Activated CD4-positive, alpha-beta memory T cell treated with anti-CD3 and anti-CD28 coated beads, Interleukin-2, amount 10 ng/mL, durations not matched to agents 7 days and 5 days (primary cell): ENCODE data around the gene ZNF518B. TPM values are rescaled to one million over a fixed set of nuclear protein-coding genes. Genes with fewer than 3 reads are reported as not detected.
A peak's percentile ranks its signal among the peaks of the same experiment; 100 is the strongest.

Experiments
- CTCF ChIA-PET: fragments of 350-600 bp; sonication (Branson Sonifier 250); formaldehyde crosslinking; loops from one replicate; lab custom pipeline; 2021; ENCODE audit warnings: antibody characterized with exemption, inconsistent platforms; lab: Charles Lee
- POLR2A ChIA-PET: fragments of 350-600 bp; sonication (Branson Sonifier 250); formaldehyde crosslinking; loops from one replicate; lab custom pipeline; 2021; ENCODE audit warnings: antibody characterized with exemption; lab: Charles Lee
- DNase-seq: peaks from one replicate; pipeline ENCODE4 v3.0.0-alpha.2; 2020
- H3K27ac Mint-ChIP-seq: one replicate; pipeline ENCODE4 v1.8.0; 2021; ENCODE audit warnings: mild to moderate bottlenecking, mixed read lengths
- H3K27me3 Mint-ChIP-seq: one replicate; pipeline ENCODE4 v1.8.0; 2021; ENCODE audit warnings: mixed read lengths
- H3K36me3 Mint-ChIP-seq: one replicate; pipeline ENCODE4 v1.8.0; 2021; ENCODE audit warnings: low read depth, mixed read lengths
- H3K4me1 Mint-ChIP-seq: one replicate; pipeline ENCODE4 v1.8.0; 2021; ENCODE audit warnings: mixed read lengths
- H3K4me3 Mint-ChIP-seq: one replicate; pipeline ENCODE4 v1.8.0; 2021; ENCODE audit warnings: mild to moderate bottlenecking, mixed read lengths
- H3K9me3 Mint-ChIP-seq: one replicate; pipeline ENCODE4 v1.8.0; 2021; ENCODE audit warnings: mixed read lengths
- total RNA-seq, 2 experiments: library from RNA; stranded (reverse); gene quantifications; one replicate each; pipeline ENCODE4 v1.2.3, GENCODE V29; 2021

The ZNF518B gene
- total RNA-seq, 2 experiments from 2014 or later: 21.0 to 23.5 TPM

DNA sequence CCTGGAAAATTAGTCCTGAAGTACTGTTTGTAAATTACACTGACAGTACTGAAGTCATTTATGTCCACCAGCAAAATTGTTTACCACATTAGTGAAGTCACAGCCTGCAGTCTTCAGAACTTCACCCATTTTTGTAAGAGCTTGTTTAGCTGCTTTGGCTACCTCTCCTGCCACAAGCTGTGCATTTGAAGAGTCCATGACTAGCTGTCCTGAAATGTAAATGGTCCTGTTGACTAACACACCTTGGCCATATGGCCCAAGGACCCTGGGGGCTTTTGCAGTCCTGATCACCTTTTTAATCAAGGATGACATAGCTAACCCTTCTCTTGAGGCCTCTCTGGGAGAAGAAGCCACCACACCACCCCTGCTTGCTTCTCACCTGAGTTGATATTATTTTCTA, 21.4 kb upstream of the ZNF518B start:
- Mint-ChIP-seq H3K27ac (no peak overlapping the region), H3K9me3 (no peaks in the 10 kb centered on the region), H3K27me3 (peaks cover 3% of the 10 kb centered on the region), H3K4me1 (no peaks in the 10 kb centered on the region), H3K4me3 (no peak overlapping the region), H3K36me3 (no peaks in the 10 kb centered on the region)
- CTCF ChIA-PET: interaction anchor here (1.5 kb wide), 1 partner anchor 17 kb away, joined by 5 read pairs; no protein-coding TSS in a partner anchor
- no peak for DNase-seq
- POLR2A ChIA-PET: no interaction called here

DNA sequence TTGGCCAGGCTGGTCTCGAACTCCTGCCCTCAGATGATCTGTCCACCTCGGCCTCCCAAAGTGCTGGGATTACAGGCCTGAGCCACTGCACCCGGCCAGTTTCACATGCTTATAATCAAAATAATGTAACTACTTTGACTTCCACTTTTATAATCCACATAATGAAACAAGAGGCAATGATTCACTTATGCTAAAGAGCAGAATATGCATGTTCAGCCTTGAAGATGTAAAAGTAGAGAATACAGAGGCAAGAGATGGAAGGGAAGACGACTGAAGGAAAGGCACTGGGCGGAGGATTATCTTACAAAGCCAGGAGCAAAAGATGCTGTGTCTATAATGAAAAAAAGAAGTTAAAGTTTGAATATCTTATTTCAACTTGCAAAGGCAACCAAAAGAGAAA, 13.3 kb upstream of the ZNF518B start:
- H3K27me3 Mint-ChIP-seq: peaks cover 10% of the 10 kb centered on the region
- no peaks in the 10 kb centered on the region for H3K36me3 Mint-ChIP-seq
- ChIA-PET POLR2A (no interaction called here), CTCF (interaction anchor here (3.1 kb wide), 1 partner anchor 9 kb away, joined by 13 read pairs; no protein-coding TSS in a partner anchor)
- no peak for DNase-seq
- no peaks in the 10 kb centered on the region for H3K9me3 Mint-ChIP-seq
- no peak overlapping the region for H3K27ac Mint-ChIP-seq
- H3K4me1 Mint-ChIP-seq: no peaks in the 10 kb centered on the region
- no peak overlapping the region for H3K4me3 Mint-ChIP-seq

GRCh38 chr4:10466161-10466560, 8.9 kb upstream of the ZNF518B start:
- Mint-ChIP-seq H3K4me1 (peaks cover 8% of the 10 kb centered on the region), H3K36me3 (no peaks in the 10 kb centered on the region), H3K9me3 (no peaks in the 10 kb centered on the region), H3K27ac (no peak overlapping the region), H3K4me3 (no peak overlapping the region), H3K27me3 (peaks cover 39% of the 10 kb centered on the region)
- CTCF ChIA-PET: interaction anchor here (1.3 kb wide), 1 partner anchor 308 kb away, joined by 3 read pairs; no protein-coding TSS in a partner anchor
- POLR2A ChIA-PET: interaction anchor here (1.0 kb wide), 1 partner anchor 22 kb away, joined by 3 read pairs; no protein-coding TSS in a partner anchor
- DNase-seq: no peak

DNA sequence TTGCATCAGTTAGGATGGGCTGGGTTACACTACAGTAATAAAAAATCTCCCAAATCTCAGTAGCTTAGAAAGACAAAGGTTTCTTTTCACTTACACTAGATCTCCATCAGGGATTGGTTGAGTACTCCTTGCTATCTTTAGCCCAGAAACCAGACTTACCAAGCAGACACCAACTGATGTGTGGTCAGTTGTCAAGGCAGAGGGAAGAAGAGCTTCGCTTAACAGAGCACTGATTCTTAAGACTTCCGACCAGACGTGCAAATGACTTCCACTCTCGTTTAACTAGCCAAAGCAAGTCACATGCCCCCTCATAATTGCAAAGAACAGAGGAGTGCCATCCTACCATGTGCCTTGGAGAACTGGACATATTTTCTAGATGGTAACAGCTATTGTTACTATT, 5.7 kb upstream of the ZNF518B start:
- Mint-ChIP-seq H3K27me3 (peaks cover 38% of the 10 kb centered on the region), H3K4me1 (peaks cover 17% of the 10 kb centered on the region), H3K36me3 (no peaks in the 10 kb centered on the region), H3K27ac (no peak overlapping the region), H3K9me3 (no peaks in the 10 kb centered on the region), H3K4me3 (no peak overlapping the region)
- ChIA-PET POLR2A (no interaction called here), CTCF (interaction anchor here (0.6 to 2.7 kb wide), 3 partner anchors 11 to 75 kb away, joined by 3 to 8 read pairs (median 4); no protein-coding TSS in a partner anchor)
- DNase-seq: no peak

GRCh38 chr4:10461850-10462400, 4.7 kb upstream of the ZNF518B start:
- Mint-ChIP-seq H3K9me3 (no peaks in the 10 kb centered on the region), H3K4me1 (peaks cover 23% of the 10 kb centered on the region), H3K4me3 (peak overlapping the region; percentile 54), H3K27ac (no peak overlapping the region), H3K36me3 (no peaks in the 10 kb centered on the region), H3K27me3 (peaks cover 35% of the 10 kb centered on the region)
- ChIA-PET POLR2A (interaction anchor here (1.0 to 2.0 kb wide), 3 partner anchors 10 to 303 kb away, joined by 3 to 7 read pairs (median 4); no protein-coding TSS in a partner anchor), CTCF (interaction anchor here (0.7 to 2.7 kb wide), 34 partner anchors 8 to 447 kb away, joined by 3 to 24 read pairs (median 5); no protein-coding TSS in a partner anchor)
- DNase-seq: no peak

GRCh38 chr4:10461091-10461849, 4.0 kb upstream of the ZNF518B start:
- ChIA-PET POLR2A (interaction anchor here (1.0 to 2.0 kb wide), 3 partner anchors 10 to 303 kb away, joined by 3 to 7 read pairs (median 4); no protein-coding TSS in a partner anchor), CTCF (interaction anchor here (0.7 to 2.7 kb wide), 40 partner anchors 8 to 446 kb away, joined by 3 to 24 read pairs (median 5); no protein-coding TSS in a partner anchor)
- Mint-ChIP-seq H3K27ac (no peak overlapping the region), H3K4me1 (peaks cover 26% of the 10 kb centered on the region), H3K36me3 (peaks cover 4% of the 10 kb centered on the region), H3K4me3 (peak overlapping the region; percentile 54), H3K27me3 (peaks cover 32% of the 10 kb centered on the region), H3K9me3 (no peaks in the 10 kb centered on the region)
- DNase-seq: peak; percentile 79

DNA sequence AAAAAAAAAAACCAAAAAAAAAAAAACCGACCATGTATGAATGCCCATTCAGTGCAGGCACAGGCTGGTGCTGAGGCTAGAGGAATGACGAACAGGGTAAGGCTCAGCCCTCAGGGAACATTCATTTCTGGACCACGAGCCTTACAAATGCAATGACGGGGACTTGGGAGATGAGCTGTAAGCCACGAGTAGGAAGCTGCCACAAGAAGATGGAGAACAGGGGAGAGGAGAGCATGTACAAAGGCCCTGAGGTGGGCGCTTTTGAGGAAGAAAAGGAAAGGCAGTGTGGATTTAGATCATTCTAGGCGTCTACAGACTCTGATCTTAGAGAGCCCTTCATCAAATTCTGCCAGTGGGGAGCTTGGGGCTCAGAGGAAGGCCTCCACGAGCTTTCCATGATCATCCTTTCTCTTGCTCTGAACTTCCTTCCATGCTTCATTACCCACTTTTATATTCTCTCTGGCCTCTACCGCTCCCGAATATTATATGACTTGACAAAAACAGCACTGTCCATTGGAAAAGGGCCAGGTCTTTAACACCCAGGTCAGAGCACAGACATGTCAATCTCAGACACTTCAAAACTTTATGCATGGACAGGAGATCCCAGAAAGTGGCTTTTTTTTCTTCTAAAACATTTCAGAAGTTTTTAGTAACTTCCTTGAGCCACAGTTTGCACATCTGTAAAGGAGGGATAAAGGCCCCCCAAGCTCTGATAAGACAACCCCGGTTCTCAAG, 3.3 kb upstream of the ZNF518B start:
- ChIA-PET POLR2A (interaction anchor here (1.0 to 2.0 kb wide), 3 partner anchors 9 to 302 kb away, joined by 3 to 7 read pairs (median 4); no protein-coding TSS in a partner anchor), CTCF (interaction anchor here (0.7 to 2.7 kb wide), 40 partner anchors 7 to 696 kb away, joined by 3 to 24 read pairs (median 5); no protein-coding TSS in a partner anchor)
- DNase-seq: peak; percentile 29
- H3K36me3 Mint-ChIP-seq: peaks cover 6% of the 10 kb centered on the region
- H3K27me3 Mint-ChIP-seq: peaks cover 32% of the 10 kb centered on the region
- peak overlapping the region; percentile 19 for H3K4me3 Mint-ChIP-seq
- H3K27ac Mint-ChIP-seq: no peak overlapping the region
- peaks cover 31% of the 10 kb centered on the region for H3K4me1 Mint-ChIP-seq
- no peaks in the 10 kb centered on the region for H3K9me3 Mint-ChIP-seq

DNA sequence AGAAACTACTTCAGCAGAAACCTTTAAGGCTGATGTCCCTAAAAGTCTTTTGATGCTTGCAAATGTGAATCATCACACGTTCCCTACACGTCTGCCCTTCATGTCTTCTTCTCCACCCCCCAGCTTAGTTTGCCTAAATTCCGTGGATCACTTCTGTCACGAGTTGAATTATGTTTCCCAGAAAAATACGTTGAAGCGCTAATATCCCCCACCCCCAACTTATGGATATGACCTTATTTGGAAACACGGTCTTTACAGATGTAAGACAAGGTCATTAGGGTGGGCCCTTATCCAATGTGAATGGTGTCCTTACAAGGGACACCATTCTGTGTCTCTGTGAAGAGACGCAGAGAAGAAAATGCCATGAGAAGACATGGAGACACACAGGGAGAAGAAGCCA, 2.1 kb upstream of the ZNF518B start:
- POLR2A ChIA-PET: no interaction called here
- CTCF ChIA-PET: interaction anchor here (1.3 to 2.4 kb wide), 2 partner anchors 278 to 298 kb away, joined by 4 to 9 read pairs; no protein-coding TSS in a partner anchor

GRCh38 chr4:10458177-10458576, 951 bp upstream of the ZNF518B start:
- Mint-ChIP-seq H3K36me3 (peaks cover 24% of the 10 kb centered on the region), H3K4me1 (peaks cover 41% of the 10 kb centered on the region), H3K27ac (no peak overlapping the region), H3K27me3 (peaks cover 21% of the 10 kb centered on the region), H3K4me3 (no peak overlapping the region), H3K9me3 (no peaks in the 10 kb centered on the region)
- CTCF ChIA-PET: interaction anchor here (1.2 kb wide), 2 partner anchors 300 to 439 kb away, joined by 3 read pairs; no protein-coding TSS in a partner anchor
- DNase-seq: no peak
- POLR2A ChIA-PET: interaction anchor here (0.9 to 2.4 kb wide), 3 partner anchors 276 to 355 kb away, joined by 3 to 14 read pairs (median 11); partner anchors contain the start of gene WDR1

More for the DNA sequence above, 2.1 kb upstream of the ZNF518B start:
- Mint-ChIP-seq H3K9me3 (no peaks in the 10 kb centered on the region), H3K27me3 (peaks cover 26% of the 10 kb centered on the region), H3K4me1 (peaks cover 39% of the 10 kb centered on the region), H3K27ac (no peak overlapping the region), H3K4me3 (no peak overlapping the region), H3K36me3 (peaks cover 16% of the 10 kb centered on the region)
- DNase-seq: no peak

DNA sequence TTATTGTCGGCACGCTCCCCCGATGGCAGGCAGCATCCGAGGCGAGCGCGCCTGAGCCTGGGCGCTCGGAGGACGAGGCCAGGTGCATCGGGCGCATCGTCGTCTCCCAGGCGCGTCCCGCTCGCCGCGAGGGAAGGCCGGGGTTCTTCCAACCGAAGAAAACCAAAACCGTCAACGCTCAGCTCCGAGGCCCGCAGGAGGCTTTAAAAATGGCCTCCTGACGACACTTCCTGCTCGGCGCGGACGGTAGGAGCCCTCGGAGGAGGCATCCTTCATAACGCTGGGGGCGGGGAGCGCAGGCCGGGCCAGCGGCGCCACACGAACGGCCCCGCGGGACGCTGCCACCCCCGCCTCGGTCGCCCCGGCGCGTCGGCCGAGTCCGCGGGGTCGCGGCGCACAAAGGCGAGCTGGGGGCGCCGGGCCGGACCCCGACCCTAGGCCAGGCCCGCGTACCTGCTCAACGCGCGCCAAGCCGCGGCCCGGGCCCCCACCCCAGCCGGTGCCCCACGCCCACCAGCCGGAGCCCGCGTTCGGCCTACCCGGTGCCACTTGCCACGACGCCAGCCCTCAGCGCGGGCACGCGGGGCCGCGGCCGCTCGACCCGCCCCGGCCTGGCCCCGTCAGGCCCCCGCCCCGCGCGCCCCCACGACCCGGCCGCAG, 501 bp downstream of the ZNF518B start:
- H3K4me3 Mint-ChIP-seq: peak overlapping the region; percentile 82
- H3K27me3 Mint-ChIP-seq: peaks cover 8% of the 10 kb centered on the region
- ChIA-PET CTCF (interaction anchor here (0.9 to 1.3 kb wide), 2 partner anchors 32 to 283 kb away, joined by 3 read pairs; no protein-coding TSS in a partner anchor), POLR2A (interaction anchor here (0.9 to 2.4 kb wide), 5 partner anchors 25 to 340 kb away, joined by 3 to 14 read pairs (median 3); partner anchors contain the start of gene WDR1)
- peaks cover 38% of the 10 kb centered on the region for H3K36me3 Mint-ChIP-seq
- H3K9me3 Mint-ChIP-seq: no peaks in the 10 kb centered on the region
- H3K4me1 Mint-ChIP-seq: peaks cover 38% of the 10 kb centered on the region
- H3K27ac Mint-ChIP-seq: peak overlapping the region; percentile 78
- DNase-seq: peak; percentile 71

- peaks cover 41% of the 10 kb centered on the region for H3K36me3 Mint-ChIP-seq
- ChIA-PET CTCF (no interaction called here), POLR2A (interaction anchor here (0.9 to 2.4 kb wide), 5 partner anchors 25 to 339 kb away, joined by 3 to 14 read pairs (median 3); partner anchors contain the start of gene WDR1)
- peak overlapping the region; percentile 78 for H3K27ac Mint-ChIP-seq
- peaks cover 33% of the 10 kb centered on the region for H3K4me1 Mint-ChIP-seq
- no peak for DNase-seq
- H3K27me3 Mint-ChIP-seq: peaks cover 3% of the 10 kb centered on the region
- no peaks in the 10 kb centered on the region for H3K9me3 Mint-ChIP-seq
- H3K4me3 Mint-ChIP-seq: peak overlapping the region; percentile 82
Observed at GRCh38 chr4:10456260-10456594, 999 bp downstream of the ZNF518B start.
